Loucy (cell line): Measurements from ENCODE around the gene ZFYVE26.

ENCODE experiments used
- H2AFZ ChIP-seq: fragments of 200-600 bp; sonication (generic); 2 replicates; pipeline ENCODE4 v1.6.0; 2016; ENCODE audit warnings: antibody characterized with exemption, mild to moderate bottlenecking, low read length, moderate library complexity
- H3F3A ChIP-seq: fragments of 200-600 bp; 2 replicates; pipeline ENCODE4 v1.6.0; 2016; ENCODE audit warnings: antibody characterized with exemption, low read depth, mild to moderate bottlenecking
- H3K27me3 ChIP-seq: fragments of 200-600 bp; sonication (generic); 2 replicates; pipeline ENCODE4 v1.6.1; 2014; ENCODE audit warnings: low read length, mild to moderate bottlenecking; ENCODE audit not compliant: insufficient read depth, poor library complexity, severe bottlenecking
- H3K36me3 ChIP-seq: fragments of 200-600 bp; sonication (generic); 2 replicates; pipeline ENCODE4 v1.6.1; 2016; ENCODE audit warnings: low read length; ENCODE audit not compliant: insufficient read depth
- H3K4me1 ChIP-seq: fragments of 200-600 bp; sonication (generic); 2 replicates; pipeline ENCODE4 v1.5.1; 2014; ENCODE audit warnings: low read length, mild to moderate bottlenecking; ENCODE audit not compliant: insufficient read depth, poor library complexity, severe bottlenecking
- H3K4me2 ChIP-seq: fragments of 200-600 bp; sonication (generic); 2 replicates; pipeline ENCODE4 v1.6.0; 2014; ENCODE audit warnings: antibody characterized with exemption, low read length, low read depth, mild to moderate bottlenecking; ENCODE audit not compliant: poor library complexity, severe bottlenecking
- H3K4me3 ChIP-seq: fragments of 200-600 bp; sonication (generic); 2 replicates; pipeline ENCODE4 v1.5.1; 2014; ENCODE audit warnings: low read length, mild to moderate bottlenecking, mixed read lengths; ENCODE audit not compliant: poor library complexity, severe bottlenecking
- H3K79me2 ChIP-seq: fragments of 200-600 bp; sonication (generic); 2 replicates; pipeline ENCODE4 v1.6.1; 2014; ENCODE audit warnings: low read length; ENCODE audit not compliant: insufficient read depth
- H3K9ac ChIP-seq: fragments of 200-600 bp; sonication (generic); 2 replicates; pipeline ENCODE4 v1.6.0; 2014; ENCODE audit warnings: mild to moderate bottlenecking, low read depth, low read length, moderate library complexity; ENCODE audit not compliant: poor library complexity, severe bottlenecking
- H3K9me2 ChIP-seq: fragments of 200-600 bp; sonication (generic); replicated peaks from 2 replicates; pipeline ENCODE4 v1.6.1; 2016; ENCODE audit warnings: low read depth, low read length, mixed read lengths
- H3K9me3 ChIP-seq: fragments of 200-600 bp; sonication (generic); 2 replicates; pipeline ENCODE4 v1.6.1; 2014; ENCODE audit warnings: mild to moderate bottlenecking, antibody characterized with exemption, low read length, low read depth; ENCODE audit not compliant: insufficient read depth
- H4K20me1 ChIP-seq: fragments of 200-600 bp; sonication (generic); 2 replicates; pipeline ENCODE4 v1.6.0; 2014; ENCODE audit warnings: antibody characterized with exemption, low read length, mild to moderate bottlenecking; ENCODE audit not compliant: insufficient read depth, poor library complexity, severe bottlenecking
- CTCF ChIP-seq: fragments of 200-600 bp; sonication (generic); conservative IDR thresholded peaks from 2 replicates; pipeline ENCODE4 v1.5.1; 2014; ENCODE audit warnings: mild to moderate bottlenecking, antibody characterized with exemption, low read length
- EZH2phosphoT487 ChIP-seq: fragments of 200-600 bp; IDR thresholded peaks from 2 replicates; pipeline ENCODE4 v1.6.1; 2018; ENCODE audit warnings: antibody characterized with exemption, mild to moderate bottlenecking, moderate library complexity, borderline replicate concordance

The ZFYVE26 gene

DNA sequence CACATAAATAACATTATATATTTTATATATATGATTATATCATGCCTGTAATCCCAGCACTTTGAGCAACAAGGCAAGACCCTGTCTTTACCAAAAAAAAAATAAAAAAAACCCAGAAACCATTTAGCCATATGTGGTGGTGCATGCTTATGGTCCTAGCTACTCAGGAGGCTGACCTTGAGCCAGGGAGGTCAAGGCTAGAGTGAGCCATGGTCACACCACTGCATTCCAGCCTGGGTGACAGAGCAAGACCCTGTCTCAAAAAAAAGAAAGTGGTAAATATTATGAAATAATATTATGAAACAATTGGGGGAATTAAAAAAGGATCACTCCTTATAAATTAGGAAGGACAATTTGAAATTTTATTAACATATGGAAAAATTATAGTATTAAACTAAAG lies 19.2 kb upstream of the ZFYVE26 start:
- Histone ChIP-seq H3K9me3 (no peaks in the 10 kb centered on the region), H3K9me2 (no peaks in the 10 kb centered on the region), H3F3A (no peaks in the 10 kb centered on the region), H2AFZ (no peak overlapping the region), H3K79me2 (no peaks in the 10 kb centered on the region), H3K36me3 (peaks cover 10% of the 10 kb centered on the region; the same call in 1 of the 2 replicates), H3K9ac (no peak overlapping the region), H4K20me1 (no peaks in the 10 kb centered on the region), H3K27me3 (no peaks in the 10 kb centered on the region), H3K4me1 (no peaks in the 10 kb centered on the region), H3K4me3 (no peak overlapping the region), H3K4me2 (no peak overlapping the region)
- TF ChIP-seq CTCF (no peak), EZH2phosphoT487 (no peak)

GRCh38 chr14:67833403-67833802 lies 17.0 kb upstream of the ZFYVE26 start:
- Histone ChIP-seq H3K9me2 (no peaks in the 10 kb centered on the region), H3K27me3 (no peaks in the 10 kb centered on the region), H3K9me3 (no peaks in the 10 kb centered on the region), H3K4me1 (no peaks in the 10 kb centered on the region), H4K20me1 (no peaks in the 10 kb centered on the region), H3K9ac (no peak overlapping the region), H3F3A (no peaks in the 10 kb centered on the region), H2AFZ (no peak overlapping the region), H3K4me2 (no peak overlapping the region), H3K79me2 (no peaks in the 10 kb centered on the region), H3K4me3 (no peak overlapping the region), H3K36me3 (peaks cover 10% of the 10 kb centered on the region; the same call in 1 of the 2 replicates)
- TF ChIP-seq EZH2phosphoT487 (no peak), CTCF (no peak)

GRCh38 chr14:67831113-67831512 lies 14.7 kb upstream of the ZFYVE26 start:
- Histone ChIP-seq H3K4me1 (no peaks in the 10 kb centered on the region), H3K9me3 (no peaks in the 10 kb centered on the region), H3K9me2 (no peaks in the 10 kb centered on the region), H3K4me2 (no peak overlapping the region), H3K9ac (no peak overlapping the region), H3K79me2 (no peaks in the 10 kb centered on the region), H4K20me1 (no peaks in the 10 kb centered on the region), H3K36me3 (peaks cover 4% of the 10 kb centered on the region; the same call in 1 of the 2 replicates), H3K4me3 (no peak overlapping the region), H2AFZ (no peak overlapping the region), H3K27me3 (no peaks in the 10 kb centered on the region), H3F3A (no peaks in the 10 kb centered on the region)
- TF ChIP-seq EZH2phosphoT487 (no peak), CTCF (no peak)
